ENCODE measurements around the gene SLC24A4.

- TF ChIP-seq POLR2A (IDR thresholded peaks at IDR 0.05) (no peak), CTCF (IDR thresholded peaks at IDR 0.05) (no peak), POLR2AphosphoS5 (IDR thresholded peaks at IDR 0.05) (no peak)
These were observed 189.8 kb downstream of the SLC24A4 start for GRCh38 chr14:92512807-92513203.

Data from upper lobe of left lung (tissue), 4 donors.